AG09319 (cell line): ENCODE data around the gene ACTR1A.
"Not testable (repeated sequence)": the region's sequence is repeated elsewhere in the genome, so short reads cannot be mapped to it uniquely, and the experiment has no call there.

ENCODE experiments used
- DNase-seq: peaks from one replicate; pipeline ENCODE4 v3.0.0-alpha.2; 2010; ENCODE audit warnings: low read depth; ENCODE audit errors: extremely low read depth
- TF ChIP-seq, protein P1 (sequence below): IDR thresholded peaks from 2 replicates; pipeline ENCODE4 v1.5.1; 2011; ENCODE audit warnings: low read depth, mild to moderate bottlenecking, inconsistent platforms, low read length, moderate library complexity

Gene ACTR1A

DNA sequence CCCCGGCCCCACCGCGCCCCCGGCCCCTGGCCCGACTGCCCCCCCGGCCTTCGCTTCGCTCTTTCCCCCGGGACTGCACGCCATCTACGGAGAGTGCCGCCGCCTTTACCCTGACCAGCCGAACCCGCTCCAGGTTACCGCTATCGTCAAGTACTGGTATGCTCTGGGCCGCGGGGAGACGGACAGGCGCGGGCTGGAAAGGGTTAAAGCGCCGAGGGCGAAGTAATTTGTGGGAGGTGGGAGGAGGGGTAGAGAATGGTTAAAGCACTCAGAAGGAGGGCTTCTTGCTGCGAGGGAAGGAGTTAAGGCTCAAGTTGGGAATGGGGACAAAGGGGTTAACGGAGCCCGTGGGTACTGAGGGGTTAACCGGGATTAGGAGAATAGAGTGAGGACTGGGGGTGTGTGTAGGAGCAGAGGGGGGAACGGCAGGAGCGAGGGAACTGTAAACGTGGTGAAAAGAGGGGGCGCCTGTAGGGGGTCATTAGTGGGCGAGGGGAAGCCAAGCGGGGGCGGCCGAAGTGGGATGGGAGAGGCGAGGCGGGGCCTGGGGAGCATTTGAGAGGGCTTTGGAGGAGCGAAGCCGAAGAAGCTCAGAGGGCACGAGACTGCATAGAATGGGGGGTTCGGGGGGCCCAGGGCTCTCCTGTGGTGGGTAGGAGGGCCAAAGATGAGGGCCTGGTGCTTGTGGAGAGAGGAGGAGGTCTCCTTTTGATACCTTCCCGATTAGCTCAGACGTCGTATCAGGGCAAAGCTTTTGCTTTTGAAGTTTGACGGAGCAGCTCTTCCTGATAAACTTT is 1.9 kb upstream of the ACTR1A start:
- DNase-seq = no peak
- TF ChIP-seq, protein P1, sequence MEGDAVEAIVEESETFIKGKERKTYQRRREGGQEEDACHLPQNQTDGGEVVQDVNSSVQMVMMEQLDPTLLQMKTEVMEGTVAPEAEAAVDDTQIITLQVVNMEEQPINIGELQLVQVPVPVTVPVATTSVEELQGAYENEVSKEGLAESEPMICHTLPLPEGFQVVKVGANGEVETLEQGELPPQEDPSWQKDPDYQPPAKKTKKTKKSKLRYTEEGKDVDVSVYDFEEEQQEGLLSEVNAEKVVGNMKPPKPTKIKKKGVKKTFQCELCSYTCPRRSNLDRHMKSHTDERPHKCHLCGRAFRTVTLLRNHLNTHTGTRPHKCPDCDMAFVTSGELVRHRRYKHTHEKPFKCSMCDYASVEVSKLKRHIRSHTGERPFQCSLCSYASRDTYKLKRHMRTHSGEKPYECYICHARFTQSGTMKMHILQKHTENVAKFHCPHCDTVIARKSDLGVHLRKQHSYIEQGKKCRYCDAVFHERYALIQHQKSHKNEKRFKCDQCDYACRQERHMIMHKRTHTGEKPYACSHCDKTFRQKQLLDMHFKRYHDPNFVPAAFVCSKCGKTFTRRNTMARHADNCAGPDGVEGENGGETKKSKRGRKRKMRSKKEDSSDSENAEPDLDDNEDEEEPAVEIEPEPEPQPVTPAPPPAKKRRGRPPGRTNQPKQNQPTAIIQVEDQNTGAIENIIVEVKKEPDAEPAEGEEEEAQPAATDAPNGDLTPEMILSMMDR = no peak

- DNase-seq = peak; percentile 98
- TF ChIP-seq, protein P1 = peak; percentile 90
Observed at GRCh38 chr10:102503264-102504178, 1.0 kb upstream of the ACTR1A start, which contains the start of gene SUFU. Gene SUFU, plus strand, starts transcription at chr10:102503972. Its CDS starts 181 bp downstream, at chr10:102504153.

DNA sequence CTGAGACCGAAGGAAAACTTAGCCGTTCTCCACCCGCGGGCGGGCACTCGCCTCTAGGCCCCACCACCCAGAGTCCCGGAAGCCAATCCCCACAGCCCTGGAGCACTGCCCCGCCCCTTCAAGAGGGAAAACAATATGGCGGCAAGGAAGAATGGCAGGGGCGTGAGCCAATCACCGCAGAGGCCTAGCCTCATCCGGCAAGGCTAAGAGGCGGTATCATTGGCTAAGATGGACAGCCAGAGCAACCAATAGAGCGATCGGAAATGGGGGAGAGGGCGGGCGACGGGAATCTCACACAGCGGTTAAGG is 529 bp downstream of the ACTR1A start:
- TF ChIP-seq, protein P1 = no peak
- peak; percentile 99 for DNase-seq

- TF ChIP-seq, protein P1 = no peak
- no peak for DNase-seq
Observed at GRCh38 chr10:102501201-102502028, 1.1 kb downstream of the ACTR1A start.

GRCh38 chr10:102500686-102501085 is 1.8 kb downstream of the ACTR1A start:
- DNase-seq = not testable (repeated sequence)

- no peak for DNase-seq
Observed at GRCh38 chr10:102499356-102499755, 3.2 kb downstream of the ACTR1A start.

DNA sequence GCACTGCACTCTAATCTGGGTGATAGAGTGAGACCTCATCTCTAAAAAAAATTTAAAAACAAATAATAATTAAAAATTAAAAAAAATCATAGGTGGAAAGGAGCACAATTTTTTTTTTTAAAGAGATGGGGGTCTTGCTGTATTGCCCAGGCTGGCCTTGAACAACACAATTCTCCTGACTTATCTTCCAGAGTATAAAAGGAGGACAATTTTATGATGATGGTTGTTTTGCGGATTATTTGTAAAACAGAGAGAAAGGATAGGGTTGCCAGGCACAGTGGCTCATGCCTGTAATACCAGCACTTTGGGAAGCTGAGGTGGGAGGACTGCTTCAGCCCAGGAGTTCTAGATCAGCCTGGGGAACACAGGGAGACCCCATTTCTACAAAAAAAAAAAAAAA is 5.0 kb downstream of the ACTR1A start:
- TF ChIP-seq, protein P1 = no peak
- DNase-seq = no peak

More at GRCh38 chr10:102499356-102499755, 3.2 kb downstream of the ACTR1A start:
- TF ChIP-seq, protein P1 = no peak
